GM12892 (cell line): ENCODE results near the gene CEP290.

Source experiments
- POLR2A ChIP-seq: IDR thresholded peaks from 2 replicates; pipeline ENCODE4 v1.6.1; 2011; ENCODE audit warnings: low read depth, low read length, control low read depth
- POLR2AphosphoS5 ChIP-seq: IDR thresholded peaks from 2 replicates; pipeline ENCODE4 v1.6.1; 2011; ENCODE audit warnings: low read depth, low read length, control low read depth
- TAF1 ChIP-seq: IDR thresholded peaks from 2 replicates; pipeline ENCODE4 v1.6.1; 2011; ENCODE audit warnings: low read depth, mild to moderate bottlenecking, control low read depth, low read length, borderline replicate concordance

- TF ChIP-seq TAF1 (no peak), POLR2A (no peak), POLR2AphosphoS5 (no peak)
Measured at GRCh38 chr12:88182416-88182815, 40.5 kb upstream of the CEP290 start.
